IPS-11a (cell line): ENCODE measurements around the gene PDZK1.
"Not testable (repeated sequence)": the region's sequence is repeated elsewhere in the genome, so short reads cannot be mapped to it uniquely, and the experiment has no call there.

Experiments
- H3K4me3 ChIP-seq: one replicate; pipeline ENCODE4 v1.5.1; 2013; ENCODE audit warnings: low read depth, low read length, control low read depth

Gene PDZK1

DNA sequence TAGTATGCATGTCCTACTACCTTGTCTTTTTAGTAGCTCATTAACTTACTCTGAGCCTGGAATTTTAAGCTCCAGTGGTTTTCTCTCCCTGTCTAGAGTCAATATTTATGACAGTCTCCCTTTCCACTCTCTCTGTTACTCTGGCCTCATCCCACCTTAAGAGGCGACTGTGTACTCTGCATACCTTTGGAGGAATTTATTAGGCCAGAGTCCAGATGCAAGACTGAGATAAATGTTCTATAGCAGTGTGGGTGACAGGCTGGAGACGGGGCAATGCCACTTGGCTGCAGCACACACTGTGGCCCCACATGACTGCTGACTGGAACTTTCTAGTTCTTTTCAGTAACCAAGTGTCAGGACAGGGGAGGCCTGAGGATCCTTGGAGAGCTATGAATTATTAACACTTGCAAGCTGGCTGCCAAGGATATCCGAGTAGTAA, 4.1 kb upstream of the PDZK1 start:
- H3K4me3 ChIP-seq, result no peak overlapping the region

DNA sequence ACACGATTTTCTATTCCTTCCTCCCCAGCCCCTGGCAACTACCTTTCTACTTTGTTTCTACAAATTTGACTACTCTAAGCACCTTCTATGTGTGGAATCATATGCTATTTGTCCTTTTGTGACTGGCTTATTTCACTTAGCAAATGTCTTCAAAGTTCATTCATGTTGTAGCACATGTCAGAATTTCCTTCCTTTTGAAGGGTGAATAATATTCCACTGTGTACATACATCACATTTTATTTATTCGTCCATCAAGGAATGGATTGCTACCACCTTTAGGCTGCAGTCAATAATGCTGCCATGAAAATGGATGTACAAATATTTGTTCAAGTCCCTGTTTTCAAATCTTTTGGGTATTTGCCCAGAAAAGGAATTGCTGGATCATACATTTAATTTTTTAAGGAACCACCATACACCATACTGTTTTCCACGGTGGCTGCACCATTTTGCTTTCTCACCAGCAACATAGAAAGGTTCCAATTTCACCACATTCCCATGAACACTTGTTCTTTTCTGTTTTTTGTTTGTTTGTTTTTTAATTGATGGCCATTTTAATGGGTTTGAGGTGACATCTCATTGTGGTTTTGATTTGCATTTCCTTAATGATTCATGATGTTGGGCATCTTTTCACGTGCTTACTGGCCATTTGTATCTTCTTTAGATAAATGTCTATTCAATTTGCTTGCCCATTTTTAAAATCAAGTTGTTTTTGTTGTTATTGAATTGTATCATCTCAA, 3.3 kb upstream of the PDZK1 start:
- no peak overlapping the region for H3K4me3 ChIP-seq

DNA sequence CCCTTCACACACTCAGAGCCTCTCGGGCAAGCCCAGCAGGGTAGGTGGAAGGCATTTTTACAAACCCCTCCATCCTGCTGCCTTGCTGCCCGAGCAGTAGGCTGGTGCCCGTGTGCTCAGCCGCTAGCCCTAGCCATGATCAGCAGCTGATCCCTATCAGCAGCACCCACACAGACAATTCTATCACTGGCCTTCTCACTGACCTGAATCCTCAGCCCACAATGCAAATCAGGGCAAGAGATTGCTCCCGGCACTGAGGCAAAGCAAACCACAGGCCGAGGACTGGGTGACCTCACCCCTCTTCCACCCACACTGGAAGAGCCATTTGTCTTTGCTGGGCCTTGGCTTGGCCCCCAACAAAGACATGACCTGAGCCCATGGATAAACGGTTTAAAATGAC, 895 bp upstream of the PDZK1 start:
- H3K4me3 ChIP-seq, result no peak overlapping the region

DNA sequence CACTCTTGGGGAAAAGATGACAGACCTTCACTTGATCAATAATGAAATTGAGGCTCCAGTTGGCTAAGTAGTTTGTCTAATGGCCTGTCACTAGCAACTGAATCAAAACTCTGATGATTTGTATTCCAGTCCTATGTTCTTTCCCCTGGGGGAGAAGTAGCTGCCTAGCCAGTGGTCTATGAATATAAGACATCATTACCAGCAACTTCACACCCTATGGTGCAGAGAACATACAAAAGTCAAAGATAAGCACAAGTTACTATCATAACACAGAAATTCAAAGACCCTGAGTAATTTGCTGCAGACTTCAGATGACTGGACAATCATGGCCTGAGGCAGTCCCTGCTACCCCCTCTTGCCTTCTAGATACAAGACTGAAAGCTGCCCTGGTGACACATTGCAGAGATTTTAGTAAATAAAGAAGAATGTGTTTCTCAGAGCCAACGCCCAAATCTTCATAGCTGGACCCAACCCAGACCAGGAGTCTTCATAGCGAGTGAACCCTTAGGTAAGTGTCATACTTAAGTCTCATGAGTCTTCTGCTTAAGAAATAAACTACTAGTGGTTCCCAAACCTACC, 993 bp downstream of the PDZK1 start:
- no peak overlapping the region for H3K4me3 ChIP-seq

DNA sequence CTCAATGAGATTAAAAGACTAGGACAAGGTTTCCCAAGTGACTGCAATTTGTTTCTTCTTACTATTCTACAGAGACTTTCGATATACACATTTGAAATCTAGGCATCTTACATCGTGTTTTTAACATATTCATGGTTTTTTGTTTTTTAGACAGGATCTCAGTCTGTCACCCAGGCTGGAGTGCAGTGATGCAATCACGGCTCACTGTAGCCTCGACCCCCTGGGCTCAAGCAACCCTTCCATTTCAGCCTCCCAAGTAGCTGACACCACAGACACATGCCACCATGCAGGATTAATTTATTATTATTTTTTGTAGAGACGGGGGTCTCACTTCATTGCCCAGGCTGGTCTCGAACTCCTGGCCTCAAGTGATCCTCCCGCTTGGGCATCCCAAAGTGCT, 1.5 kb downstream of the PDZK1 start:
- H3K4me3 ChIP-seq, result no peak overlapping the region

DNA sequence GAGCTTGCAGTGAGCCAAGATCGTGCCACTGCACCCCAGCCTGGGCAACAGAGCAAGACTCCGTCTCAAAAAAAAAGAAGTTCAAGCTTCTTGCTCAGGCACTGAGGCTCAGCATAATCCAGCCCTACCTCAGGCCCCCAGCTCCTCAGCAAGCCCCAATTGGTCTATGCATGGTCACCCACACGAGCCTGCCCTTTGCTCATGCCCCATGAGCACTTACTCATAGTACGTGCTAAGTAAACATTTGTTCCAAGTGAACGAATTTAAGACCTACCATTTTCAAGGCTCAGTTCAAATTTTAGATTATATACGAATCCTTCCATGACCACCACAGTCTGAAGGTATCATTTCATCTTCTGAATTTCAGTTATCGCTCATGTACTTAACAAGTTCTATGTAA, 4.3 kb downstream of the PDZK1 start:
- H3K4me3 ChIP-seq, result no peak overlapping the region

DNA sequence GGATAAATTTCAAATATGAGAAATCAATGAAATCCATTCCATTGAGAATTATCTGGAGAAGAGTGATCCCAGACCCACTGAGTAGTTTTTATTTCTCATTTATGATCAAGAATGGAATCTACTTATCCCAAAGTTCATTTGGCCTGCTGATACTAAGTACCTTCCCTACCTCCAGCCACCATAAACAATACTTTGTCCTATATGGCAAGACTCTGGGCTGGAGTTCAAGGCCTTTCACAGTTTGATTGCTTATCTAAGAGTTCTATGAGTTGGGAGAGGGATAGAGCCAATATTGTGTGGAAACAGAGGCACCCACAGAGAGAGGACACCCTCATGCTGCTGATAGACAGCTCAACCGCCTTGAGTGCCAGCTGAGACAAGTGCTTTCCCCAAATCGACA, 5.1 kb downstream of the PDZK1 start:
- no peak overlapping the region for H3K4me3 ChIP-seq

DNA sequence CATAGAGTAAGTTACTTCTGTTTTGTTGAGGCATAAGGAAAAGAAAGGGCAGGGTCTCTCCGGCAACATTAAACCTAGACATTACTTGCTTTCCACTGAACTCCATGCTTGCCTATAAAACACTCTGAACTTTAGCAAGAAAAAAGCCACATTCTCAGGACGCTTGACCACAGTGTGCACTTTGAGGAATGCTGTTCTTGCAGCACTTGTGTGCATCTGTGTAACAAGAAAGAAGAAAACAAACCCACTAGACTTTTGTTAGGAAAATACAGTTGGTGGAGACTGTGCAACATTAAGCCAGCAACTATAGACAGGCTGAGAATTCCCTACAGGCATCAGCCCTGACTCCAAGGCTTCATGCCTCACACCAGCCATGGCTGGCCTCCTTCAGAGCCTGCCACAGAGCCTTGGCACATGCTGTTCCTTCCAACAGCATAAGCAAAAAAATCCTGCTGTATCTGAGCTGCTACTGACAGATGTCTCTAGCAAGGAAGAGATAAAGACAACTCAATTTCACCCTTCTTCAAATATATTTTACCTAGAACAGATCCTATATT, 5.8 kb downstream of the PDZK1 start:
- H3K4me3 ChIP-seq, result no peak overlapping the region

DNA sequence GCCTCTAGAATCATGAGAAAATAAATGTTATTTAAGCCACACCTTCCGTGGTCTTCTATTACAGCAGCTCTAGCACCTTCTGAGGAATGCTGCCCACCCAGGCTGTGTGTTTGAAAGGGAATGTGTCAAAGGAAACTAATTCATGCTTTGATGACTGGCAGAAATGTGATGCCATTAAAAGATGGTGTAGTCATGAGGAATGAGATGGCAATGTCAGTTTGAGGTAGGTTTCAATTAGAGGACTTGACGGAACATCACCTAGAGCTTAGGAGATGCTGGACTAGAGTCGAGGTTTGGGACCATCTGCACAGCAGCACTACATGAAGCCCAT, 10.6 kb downstream of the PDZK1 start:
- no peak overlapping the region for H3K4me3 ChIP-seq

DNA sequence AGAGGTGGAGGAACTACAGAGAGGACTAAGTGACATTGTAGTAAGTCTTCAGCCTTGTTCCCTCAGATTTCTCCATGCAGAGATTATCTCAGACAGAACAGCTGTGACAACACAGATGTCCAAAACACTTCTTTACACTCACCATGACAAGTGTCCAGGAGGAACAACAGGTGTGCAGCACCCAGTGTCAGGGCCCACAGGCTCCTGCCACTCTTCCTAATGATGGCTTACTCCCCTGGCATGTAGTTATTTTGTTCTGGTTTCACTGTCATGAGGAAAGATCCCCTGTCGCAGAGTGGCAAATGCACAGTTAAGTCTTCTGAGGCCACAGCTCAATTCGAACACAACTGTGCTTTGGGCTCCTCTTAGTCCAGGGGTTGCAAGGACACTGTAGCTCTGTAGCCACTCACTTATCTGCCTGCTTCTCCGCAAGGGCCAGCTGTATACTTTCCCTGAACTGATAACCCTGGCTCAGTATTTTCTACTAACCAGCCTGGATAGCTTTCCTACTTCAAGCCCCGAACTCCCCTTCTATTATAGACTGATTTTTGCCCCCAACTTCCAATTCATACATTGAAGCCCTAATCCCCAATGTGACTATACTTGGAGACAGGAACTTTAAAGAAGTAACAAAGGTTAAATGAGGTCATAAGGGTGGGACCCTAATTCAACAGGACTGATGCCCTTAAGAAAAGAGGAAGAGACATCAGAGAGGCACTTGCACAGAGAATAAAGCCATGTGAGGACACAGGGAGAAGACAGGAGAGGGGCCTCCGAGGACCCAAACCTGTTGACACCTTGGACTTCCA, 11.1 kb downstream of the PDZK1 start:
- H3K4me3 ChIP-seq, result no peak overlapping the region

DNA sequence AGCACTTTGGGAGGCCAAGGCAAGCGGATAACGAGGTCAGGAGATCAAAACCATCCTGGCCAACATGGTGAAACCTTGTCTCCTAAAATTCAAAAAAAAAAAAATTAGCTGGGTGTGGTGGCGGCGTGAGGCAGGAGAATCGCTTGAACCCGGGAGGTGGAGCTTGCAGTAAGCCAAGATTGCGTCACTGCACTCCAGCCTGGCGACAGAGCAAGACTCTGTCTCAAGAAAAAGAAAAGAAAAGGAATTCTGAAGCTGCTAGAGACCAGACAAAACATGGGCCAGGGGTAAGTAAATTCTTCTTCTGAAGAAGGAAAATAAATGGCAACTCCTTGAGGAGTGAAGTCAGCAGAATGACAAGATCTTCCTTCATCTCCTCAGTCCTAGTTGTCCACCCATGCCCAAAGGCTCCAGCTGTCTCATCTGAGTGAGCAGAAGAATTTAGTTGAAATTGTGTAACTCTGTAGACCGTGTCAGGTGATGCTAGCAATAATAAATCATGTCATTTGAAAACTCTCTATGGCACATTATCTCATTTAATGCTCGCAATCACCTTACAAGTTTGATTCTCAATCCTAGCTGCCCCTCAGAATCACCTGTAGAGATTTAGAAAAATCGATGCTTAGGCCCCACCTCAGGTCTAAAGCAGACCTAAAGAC, 14.3 kb downstream of the PDZK1 start:
- no peak overlapping the region for H3K4me3 ChIP-seq

DNA sequence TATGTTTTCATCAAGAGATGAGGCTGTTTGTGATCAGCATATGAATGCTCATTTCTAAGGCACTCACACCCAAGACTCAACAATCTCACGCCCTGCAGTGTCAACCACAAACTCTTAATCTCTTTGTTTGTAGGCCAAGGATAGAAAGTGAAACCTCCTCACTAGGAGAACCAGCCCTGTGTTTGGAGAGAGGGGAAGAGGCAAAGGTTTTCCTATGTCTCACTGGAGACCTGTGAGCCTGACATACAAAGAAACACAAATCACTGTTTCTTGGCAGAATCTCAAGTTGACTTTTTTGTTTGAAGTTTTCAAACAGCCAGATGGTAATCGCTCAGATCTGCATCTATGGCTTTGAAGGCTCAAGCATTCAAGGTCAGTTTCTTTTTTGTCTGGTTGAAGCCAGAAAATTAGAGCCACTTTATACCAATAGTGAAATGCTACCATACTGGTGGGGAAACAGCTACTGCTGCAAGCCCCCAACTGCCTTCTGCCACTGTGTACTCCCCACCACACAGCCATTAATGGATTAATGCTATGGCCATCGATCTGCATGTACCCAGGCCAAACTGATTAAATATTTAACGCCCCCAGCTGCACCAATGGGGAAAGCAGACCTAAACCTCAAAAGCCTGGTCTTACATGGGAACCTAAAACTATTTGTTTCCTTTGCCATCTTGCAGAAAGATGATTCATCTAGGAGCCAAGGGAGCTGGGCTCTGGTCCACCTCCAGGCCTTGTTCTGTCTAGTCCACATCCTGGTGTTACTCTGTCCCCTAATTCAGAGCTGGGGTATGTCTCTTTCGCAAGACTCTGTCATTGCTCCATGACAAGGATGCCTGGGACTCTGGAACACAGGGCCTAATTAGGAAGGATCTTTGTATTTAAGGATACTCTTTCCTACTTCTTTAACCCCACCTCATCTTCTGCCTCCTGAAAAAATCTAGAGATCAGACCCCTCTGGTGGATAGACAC, 16.3 kb downstream of the PDZK1 start:
- H3K4me3 ChIP-seq, result no peak overlapping the region

DNA sequence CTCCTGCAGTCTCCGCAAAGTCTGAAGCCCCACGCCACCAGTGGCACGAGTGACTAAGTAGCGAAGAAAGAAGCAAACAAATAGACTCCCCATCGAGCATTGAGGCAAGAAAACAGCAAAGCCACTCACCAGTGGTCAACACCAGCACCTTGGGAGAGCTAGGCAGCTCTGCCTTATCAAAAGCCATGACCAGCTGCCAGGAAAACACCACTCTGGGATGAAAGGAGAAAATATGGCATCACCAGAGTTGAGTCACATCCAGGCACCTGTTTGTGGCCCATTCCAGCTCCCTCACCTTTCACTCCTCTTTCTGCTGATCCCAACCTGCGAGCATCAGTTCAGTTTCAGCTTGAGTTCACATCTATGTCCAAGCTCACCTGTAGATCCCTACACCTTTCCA, 17.2 kb downstream of the PDZK1 start:
- H3K4me3 ChIP-seq, result no peak overlapping the region

DNA sequence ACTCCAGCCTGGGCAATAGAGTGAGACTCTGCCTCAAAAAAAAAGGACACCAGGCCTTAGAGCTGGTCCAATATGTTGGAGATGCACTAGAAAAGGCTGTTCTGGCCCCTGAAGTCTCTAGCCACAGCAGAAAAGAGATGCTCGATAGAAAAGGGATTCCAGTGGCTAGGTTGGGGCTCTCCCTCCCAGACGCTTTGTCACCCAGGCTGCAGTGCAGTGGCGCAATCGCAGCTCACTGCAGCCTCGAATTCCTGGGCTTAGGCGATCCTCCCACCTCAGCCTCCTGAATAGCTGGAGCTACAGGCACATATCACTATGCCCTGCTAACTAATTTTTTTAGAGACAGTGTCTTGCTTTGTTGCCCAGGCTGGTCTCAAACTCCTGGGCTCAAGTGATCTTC, 18.2 kb downstream of the PDZK1 start:
- no peak overlapping the region for H3K4me3 ChIP-seq

DNA sequence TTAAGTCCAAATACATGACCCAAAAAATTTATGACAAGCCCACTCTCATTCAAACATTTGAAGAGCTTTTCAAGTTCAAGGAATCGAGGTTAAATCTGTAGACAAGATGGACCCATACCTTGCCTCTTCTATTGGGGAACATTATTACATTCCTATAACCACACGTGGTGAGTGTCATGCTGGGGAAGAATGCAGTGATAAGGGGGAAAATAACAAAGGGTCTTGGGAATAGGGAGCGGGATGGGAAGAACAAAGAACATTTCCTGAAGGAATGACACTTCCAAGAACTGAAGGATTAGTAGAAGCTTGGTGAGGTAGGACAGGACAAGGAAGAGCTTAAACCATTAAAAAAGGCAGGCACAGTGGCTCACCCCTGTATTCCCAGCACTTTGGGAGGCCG, 18.8 kb downstream of the PDZK1 start:
- no peak overlapping the region for H3K4me3 ChIP-seq

DNA sequence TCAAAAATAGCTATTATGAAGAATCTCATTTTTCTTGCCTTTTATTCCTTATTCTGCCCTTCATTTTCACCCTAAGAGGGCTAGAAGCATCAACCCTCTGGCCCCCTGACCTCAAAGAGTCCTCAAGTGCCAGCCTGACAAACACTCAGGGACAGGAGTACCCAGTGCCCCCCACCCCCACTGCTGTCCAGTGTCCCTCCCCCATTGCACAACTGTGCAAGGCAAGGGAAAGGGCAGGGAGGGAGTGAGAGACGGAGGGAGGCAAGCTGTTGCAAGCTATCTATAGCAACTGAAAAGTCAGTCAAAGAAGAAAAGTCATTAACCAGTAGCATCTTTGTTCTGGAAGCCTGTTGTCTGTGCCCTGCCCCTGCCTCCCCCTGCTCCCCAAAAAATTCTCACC, 21.1 kb downstream of the PDZK1 start:
- not testable (repeated sequence) for H3K4me3 ChIP-seq

DNA sequence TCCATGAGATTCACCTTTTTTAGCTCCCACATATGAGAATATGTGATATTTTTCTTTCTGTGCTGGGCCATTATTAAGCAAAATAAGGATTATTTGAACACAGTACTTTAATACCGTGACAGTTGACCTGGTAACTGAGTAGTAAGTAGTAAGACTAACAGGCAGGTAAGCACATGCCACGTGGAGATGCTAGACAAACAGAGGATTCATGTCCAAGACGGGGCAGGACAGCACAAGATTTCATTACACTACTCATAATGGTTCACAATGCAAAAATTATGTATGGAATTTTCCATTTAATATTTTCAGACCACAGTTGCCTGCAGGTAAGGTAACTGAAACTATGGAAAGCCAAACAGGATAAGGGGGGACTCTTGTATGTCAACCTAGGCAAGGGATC, 22.3 kb downstream of the PDZK1 start:
- not testable (repeated sequence) for H3K4me3 ChIP-seq

DNA sequence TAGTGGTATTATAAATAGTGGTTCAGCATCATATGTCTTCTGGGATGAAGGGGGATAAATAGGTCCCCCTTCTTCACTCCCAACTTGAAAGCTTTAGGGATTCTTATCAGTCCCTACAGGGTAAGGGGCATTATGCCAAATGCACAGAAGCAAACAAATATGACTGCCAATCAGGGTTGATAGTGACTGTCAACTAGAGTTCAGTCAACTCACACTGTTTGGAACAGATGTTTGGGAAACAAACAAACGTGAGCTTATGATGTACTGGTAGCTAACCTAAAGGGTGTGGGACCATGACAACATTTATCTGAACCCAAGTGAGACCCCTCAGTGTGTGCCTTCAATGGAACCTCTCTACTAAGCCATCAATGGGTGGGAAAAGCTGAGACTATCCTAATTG, 34.0 kb downstream of the PDZK1 start:
- not testable (repeated sequence) for H3K4me3 ChIP-seq

DNA sequence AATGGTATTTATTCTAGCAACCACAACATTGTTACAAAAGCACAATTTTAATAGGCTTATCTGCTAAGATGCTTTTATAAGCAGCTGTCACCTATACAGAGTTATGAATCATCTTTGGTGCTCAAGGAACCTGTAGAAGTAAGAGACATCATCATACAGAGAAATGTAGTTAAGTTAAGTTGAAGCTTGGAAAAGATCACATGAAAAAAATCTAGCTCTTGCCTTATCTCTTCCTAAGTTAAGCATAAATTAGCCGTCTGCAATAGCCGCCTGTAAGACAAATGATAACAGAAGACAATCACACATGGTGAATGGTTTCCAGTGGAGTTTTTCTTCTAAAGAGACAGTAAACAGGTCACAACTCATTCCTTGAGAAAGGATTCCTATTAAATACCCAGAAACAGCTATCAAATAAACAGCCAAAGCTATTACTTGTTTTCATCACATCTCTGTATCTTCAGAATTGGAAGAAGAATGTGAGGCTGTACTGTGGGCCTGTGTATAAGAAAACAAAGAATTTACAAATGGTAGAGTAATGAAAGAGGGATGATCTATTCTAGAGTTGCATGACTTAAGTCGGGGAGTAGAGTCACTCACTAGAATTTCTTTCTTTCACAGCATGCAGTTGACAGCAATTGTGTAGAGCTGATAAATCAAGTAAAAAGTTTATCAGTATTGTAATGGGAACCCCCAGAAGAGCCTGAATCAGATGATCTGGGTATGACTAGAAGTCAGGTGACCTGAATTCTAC, 36.0 kb downstream of the PDZK1 start:
- H3K4me3 ChIP-seq, result not testable (repeated sequence)

DNA sequence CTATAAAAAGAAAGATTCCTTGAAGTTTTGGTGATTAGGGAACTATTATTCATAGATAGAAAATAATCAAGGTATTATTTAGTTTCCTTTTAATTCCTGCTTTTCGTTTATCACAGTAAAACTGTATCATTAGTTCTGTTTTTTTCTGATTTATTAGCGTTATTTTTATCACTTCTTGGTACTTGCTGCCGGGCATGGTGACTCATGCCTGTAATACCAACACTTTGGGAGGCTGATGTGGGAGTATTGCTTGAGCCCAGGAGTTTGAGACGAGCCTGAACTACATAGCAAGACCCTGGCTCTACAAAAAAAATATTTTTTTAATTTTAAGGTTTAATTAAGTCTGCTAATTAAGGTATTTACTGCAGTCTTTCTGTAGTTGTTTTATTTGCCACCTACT, 42.2 kb downstream of the PDZK1 start:
- not testable (repeated sequence) for H3K4me3 ChIP-seq
